ENCODE data around the gene SLC4A2. TPM values are rescaled to one million over a fixed set of nuclear protein-coding genes. Genes with fewer than 3 reads are reported as not detected.

The SLC4A2 gene
- total RNA-seq, 1 donor from 2014 or later, result 390 TPM

- Histone ChIP-seq H3K27me3 (no peaks in the 10 kb centered on the region), H3K27ac (peak overlapping the region; percentile 85 to 95), H3K4me1 (peaks cover 21 to 44% of the 10 kb centered on the region in 2 donors), H3K9me3 (no peaks in the 10 kb centered on the region), H3K4me3 (peak overlapping the region; percentile 92 to 95), H3K36me3 (peaks cover 15 to 16% of the 10 kb centered on the region in 2 donors)
- intact Hi-C loops (cut with DNase I), result loop anchor here (2.0 to 5.0 kb wide), 2 partner anchors 50 to 187 kb away; partner anchors contain the start of gene SMARCD3
- no peak for TF ChIP-seq CTCF (IDR thresholded peaks at IDR 0.05)
- DNase-seq (ENCODE audit: low spot score in 2 of 2), result no peak
Observed at GRCh38 chr7:151060416-151061212, 1.2 kb downstream of the SLC4A2 start.

- Histone ChIP-seq H3K27me3 (no peaks in the 10 kb centered on the region), H3K9me3 (no peaks in the 10 kb centered on the region), H3K4me1 (peaks cover 21 to 44% of the 10 kb centered on the region in 2 donors), H3K36me3 (peaks cover 21 to 23% of the 10 kb centered on the region in 2 donors), H3K4me3 (peak overlapping the region; percentile 92 to 95), H3K27ac (peak overlapping the region; percentile 85 to 95)
- intact Hi-C loops (cut with DNase I), result loop anchor here (2.0 to 5.0 kb wide), 2 partner anchors 49 to 186 kb away; partner anchors contain the start of gene SMARCD3
- no peak for DNase-seq (ENCODE audit: low spot score in 2 of 2)
- no peak for TF ChIP-seq CTCF (IDR thresholded peaks at IDR 0.05)
Observed at GRCh38 chr7:151061213-151062110, 2.1 kb downstream of the SLC4A2 start.

GRCh38 chr7:151062111-151062398, 2.7 kb downstream of the SLC4A2 start:
- Histone ChIP-seq H3K4me1 (peaks cover 18 to 40% of the 10 kb centered on the region in 2 donors), H3K4me3 (peak overlapping the region; percentile 25 to 41)

GRCh38 chr7:151062399-151063211, 3.2 kb downstream of the SLC4A2 start:
- Histone ChIP-seq H3K27me3 (no peaks in the 10 kb centered on the region), H3K36me3 (peaks cover 31 to 35% of the 10 kb centered on the region in 2 donors), H3K27ac (peak overlapping the region; percentile 85 to 95), H3K9me3 (no peaks in the 10 kb centered on the region), H3K4me3 (peak overlapping the region; percentile 25 to 41), H3K4me1 (peaks cover 15 to 37% of the 10 kb centered on the region in 2 donors)
- DNase-seq (ENCODE audit: low spot score in 2 of 2), result no peak
- TF ChIP-seq CTCF (IDR thresholded peaks at IDR 0.05), result no peak
- intact Hi-C loops (cut with DNase I), result loop anchor here (5.0 kb wide), 1 partner anchor 185 kb away; the partner anchor contains the start of gene SMARCD3

More at GRCh38 chr7:151062111-151062398, 2.7 kb downstream of the SLC4A2 start:
- TF ChIP-seq CTCF (IDR thresholded peaks at IDR 0.05), result no peak
- no peaks in the 10 kb centered on the region for H3K9me3 ChIP-seq
- H3K36me3 ChIP-seq, result peaks cover 27 to 29% of the 10 kb centered on the region in 2 donors
- peak overlapping the region; percentile 85 to 95 for H3K27ac ChIP-seq
- intact Hi-C loops (cut with DNase I), result loop anchor here (5.0 kb wide), 1 partner anchor 185 kb away; the partner anchor contains the start of gene SMARCD3
- H3K27me3 ChIP-seq, result no peaks in the 10 kb centered on the region
- no peak for DNase-seq (ENCODE audit: low spot score in 2 of 2)

- Histone ChIP-seq H3K27me3 (no peaks in the 10 kb centered on the region), H3K9me3 (no peaks in the 10 kb centered on the region), H3K36me3 (peaks cover 37 to 41% of the 10 kb centered on the region in 2 donors), H3K4me1 (peaks cover 15 to 36% of the 10 kb centered on the region in 2 donors), H3K27ac (peak overlapping the region; percentile 52 to 85), H3K4me3 (peak overlapping the region; percentile 25 to 41)
- DNase-seq (ENCODE audit: low spot score in 2 of 2), result no peak
- intact Hi-C loops (cut with DNase I), result loop anchor here (5.0 kb wide), 1 partner anchor 184 kb away; the partner anchor contains the start of gene SMARCD3
- TF ChIP-seq CTCF (IDR thresholded peaks at IDR 0.05), result no peak
Observed at GRCh38 chr7:151063212-151063561, 3.8 kb downstream of the SLC4A2 start.

All from ascending aorta (tissue), 2 donors.